IPS DF 4.7 (cell line): ENCODE measurements around the gene UPK2.
"Not testable (repeated sequence)": the region's sequence is repeated elsewhere in the genome, so short reads cannot be mapped to it uniquely, and the experiment has no call there.

Source experiments
- DNase-seq: peaks from one replicate; pipeline ENCODE4 v3.0.0-alpha.2; 2013; ENCODE audit warnings: low spot score; ENCODE audit errors: extremely low read depth

Gene UPK2

GRCh38 chr11:118938491-118939403 lies 17.4 kb upstream of the UPK2 start:
- no peak for DNase-seq

GRCh38 chr11:118939404-118939915 lies 16.6 kb upstream of the UPK2 start:
- DNase-seq, result no peak

DNA sequence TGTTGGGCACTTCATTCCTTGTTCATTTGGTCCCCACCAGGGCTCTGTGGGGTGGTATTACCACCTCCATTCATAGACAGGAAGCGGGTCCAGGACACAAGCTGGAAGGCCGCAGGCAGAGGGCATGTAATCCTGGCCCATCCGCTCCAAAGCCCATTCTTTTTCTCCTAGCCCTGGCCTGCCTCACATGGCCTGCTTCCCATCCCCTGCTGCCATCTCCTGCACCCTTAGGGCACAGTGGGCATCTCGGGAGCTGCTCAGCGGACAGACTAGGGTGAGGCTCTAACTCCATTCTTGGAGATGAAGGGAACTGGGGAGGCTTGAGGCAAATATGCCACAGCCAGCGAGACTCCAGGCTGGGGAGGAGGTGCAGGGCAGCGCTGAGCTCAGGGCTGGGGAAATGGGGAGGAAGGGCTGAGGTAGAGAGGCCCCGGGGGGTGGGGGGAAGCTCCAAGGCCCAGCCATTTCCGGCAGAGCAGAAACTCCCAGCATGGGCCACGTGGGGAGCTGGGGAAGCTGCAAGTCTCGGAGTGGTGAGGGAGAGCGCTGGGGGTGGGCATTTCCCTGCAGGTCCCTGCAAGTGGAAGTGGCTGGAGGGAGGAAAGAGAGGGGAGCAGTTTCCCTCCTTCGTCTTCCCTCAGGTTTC lies 16.0 kb upstream of the UPK2 start:
- DNase-seq, result no peak

- DNase-seq, result no peak
Measured at GRCh38 chr11:118947091-118947490, 9.0 kb upstream of the UPK2 start.

- no peak for DNase-seq
Measured at GRCh38 chr11:118948000-118948399, 8.1 kb upstream of the UPK2 start.

GRCh38 chr11:118953265-118953664 lies 2.8 kb upstream of the UPK2 start:
- no peak for DNase-seq

GRCh38 chr11:118953976-118954375 lies 2.1 kb upstream of the UPK2 start:
- not testable (repeated sequence) for DNase-seq

- DNase-seq, result no peak
Measured at GRCh38 chr11:118956847-118957469, 860 bp downstream of the UPK2 start.

- no peak for DNase-seq
Measured at GRCh38 chr11:118957549-118957948, 1.5 kb downstream of the UPK2 start.

DNA sequence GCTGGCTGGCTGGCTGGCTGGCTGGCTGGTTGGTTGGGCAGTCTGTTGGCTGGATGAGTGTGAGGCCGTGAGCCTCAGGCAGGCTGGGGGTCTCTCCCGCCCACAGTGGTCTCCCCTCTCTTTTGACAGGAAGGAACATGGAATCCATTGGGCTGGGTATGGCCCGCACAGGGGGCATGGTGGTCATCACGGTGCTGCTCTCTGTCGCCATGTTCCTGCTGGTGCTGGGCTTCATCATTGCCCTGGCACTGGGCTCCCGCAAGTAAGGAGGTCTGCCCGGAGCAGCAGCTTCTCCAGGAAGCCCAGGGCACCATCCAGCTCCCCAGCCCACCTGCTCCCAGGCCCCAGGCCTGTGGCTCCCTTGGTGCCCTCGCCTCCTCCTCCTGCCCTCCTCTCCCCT lies 1.9 kb downstream of the UPK2 start:
- no peak for DNase-seq

GRCh38 chr11:118958577-118958976 lies 2.5 kb downstream of the UPK2 start:
- DNase-seq, result no peak

DNA sequence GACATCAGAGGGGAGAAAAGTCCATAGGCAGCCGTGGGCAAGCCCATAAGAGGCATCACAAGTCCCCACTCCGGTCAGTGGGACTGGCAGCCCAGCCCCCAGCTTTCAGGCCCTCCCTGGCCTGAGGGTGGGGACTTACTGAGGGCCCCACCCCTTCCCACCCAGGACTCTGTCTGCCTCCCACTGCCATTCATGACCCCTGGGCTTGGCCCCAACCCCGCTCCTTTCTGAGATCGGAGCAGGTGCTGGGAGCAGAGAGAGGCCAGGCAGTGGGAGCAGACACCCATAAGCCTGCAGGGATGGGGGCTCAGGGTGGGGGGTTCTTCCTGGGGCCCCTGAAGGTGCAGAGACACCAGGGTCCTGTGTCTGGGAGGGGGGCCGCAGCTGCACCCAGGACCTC lies 5.1 kb downstream of the UPK2 start:
- DNase-seq, result no peak

DNA sequence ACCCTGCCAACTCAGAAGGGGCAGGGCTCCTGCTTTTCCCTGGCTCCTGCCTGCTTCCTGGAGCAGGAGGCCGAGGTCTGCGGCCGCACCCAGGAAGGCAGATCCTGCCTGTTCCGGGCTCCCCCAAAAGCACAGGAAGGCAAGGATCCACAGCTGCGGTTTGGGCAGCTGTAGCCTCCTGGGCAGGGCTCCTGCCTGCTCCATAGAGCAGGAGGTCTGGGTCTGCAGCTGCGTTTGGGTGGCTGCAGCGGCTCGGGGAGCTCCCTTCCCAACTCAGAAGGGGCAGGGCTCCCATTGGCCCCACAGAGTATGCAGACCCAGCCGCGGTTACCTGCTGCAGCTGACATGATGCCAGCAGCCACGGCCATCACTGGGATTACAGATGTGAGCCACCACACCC lies 5.5 kb downstream of the UPK2 start:
- DNase-seq, result no peak

- DNase-seq, result not testable (repeated sequence)
Measured at GRCh38 chr11:118969508-118969907, 13.4 kb downstream of the UPK2 start.

DNA sequence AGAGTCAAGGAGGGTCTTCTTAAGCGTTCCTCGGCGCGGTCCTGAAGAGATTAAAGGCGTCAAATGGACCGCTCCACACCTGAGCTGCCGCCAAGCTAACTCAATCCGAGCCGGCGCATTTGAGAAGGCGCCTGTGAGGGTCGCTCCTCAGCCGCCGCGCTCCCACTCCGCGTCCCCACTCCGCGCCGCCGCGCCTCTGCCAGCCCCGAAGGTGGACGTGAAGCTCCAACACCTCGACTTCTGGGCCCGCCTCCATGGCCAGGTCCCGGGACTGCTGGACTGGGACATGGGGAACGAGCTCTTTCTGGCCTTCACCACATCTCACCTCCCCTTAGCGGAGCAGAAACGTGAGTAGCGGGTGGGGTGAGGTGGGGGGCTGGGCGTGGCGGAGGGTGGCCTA lies 15.5 kb downstream of the UPK2 start, which contains the start of gene FOXR1:
FOXR1 (plus strand) TSS at position 116 of the 400 bp plus-strand sequence; CDS start at position 287, 171 bp downstream.
- DNase-seq, result no peak

DNA sequence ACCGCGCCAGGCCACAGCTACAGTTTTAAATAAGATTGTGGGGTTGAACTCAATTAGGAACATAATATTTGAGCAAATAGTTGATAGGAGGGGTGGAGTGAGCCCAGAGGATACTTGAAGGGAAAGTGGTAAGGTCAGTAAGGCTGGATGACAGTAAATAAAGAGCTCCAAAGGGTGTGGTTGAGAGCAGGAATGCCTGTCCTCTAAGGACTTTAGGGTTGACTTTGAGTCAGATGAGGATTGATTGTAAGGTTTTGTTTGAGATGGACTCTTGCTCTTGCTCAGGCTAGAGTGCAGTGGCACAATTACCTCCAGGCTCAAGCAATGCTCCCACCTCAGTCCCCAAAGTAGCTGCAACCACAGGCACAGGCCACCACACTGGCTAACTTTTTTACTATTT lies 17.9 kb downstream of the UPK2 start:
- no peak for DNase-seq

DNA sequence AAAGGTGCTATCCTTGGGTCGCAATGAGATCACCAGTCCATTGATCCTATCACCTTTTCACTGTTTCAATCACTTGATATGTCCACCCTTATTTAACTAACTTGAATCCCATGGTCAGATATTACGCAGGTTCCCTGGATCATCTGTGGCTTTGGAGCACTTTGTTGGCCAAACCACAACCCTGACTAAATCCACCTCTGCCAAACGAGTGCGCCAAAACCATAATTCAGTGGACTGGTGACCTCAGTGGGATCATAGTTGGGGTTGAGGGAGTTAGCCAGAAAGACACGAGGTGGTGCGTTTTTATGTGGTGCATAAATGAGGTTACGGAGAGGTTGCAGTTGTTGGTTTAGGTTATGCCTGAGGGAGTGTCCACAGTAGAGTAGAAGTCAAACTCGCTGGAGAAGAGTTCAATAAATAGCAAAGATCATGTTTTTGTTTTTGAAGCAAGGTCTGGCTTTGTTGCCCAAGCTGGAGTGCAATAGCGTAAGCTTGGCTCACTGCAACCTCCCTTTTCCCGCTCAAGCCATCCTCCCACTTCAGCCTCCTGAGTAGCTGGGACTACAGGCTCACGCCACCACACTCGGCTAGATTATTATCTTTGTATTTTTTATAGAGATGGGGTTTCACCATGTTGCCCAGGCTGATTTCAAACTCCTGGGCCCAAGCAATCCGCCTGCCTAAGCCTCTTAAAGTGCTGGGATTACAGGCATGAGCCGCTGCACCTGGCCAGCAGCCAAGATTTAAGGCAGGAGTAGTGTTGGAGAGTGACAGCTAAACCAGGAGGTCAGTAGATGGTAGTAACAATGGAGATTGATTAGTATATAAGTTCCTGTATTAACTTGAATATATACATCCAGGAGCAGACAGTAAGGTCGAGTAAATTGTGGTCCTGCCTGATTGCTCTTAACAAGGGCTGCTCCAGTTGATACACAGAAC lies 19.9 kb downstream of the UPK2 start:
- no peak for DNase-seq

DNA sequence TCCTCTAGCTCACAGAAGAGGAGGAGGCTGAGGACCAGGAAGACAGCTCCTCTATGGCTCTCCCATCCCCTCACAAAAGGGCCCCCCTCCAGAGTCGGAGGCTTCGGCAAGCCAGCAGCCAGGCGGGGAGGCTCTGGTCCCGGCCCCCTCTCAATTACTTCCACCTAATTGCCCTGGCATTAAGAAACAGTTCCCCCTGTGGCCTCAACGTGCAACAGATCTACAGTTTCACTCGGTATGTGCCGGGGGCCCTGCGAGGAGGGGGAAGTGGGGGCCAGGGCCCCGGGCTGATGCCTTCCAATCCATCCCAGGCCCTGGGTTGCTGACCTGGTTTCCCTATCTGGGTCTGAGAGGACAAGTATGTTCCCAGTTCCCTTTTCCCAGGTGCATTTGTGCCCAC lies 23.3 kb downstream of the UPK2 start:
- no peak for DNase-seq

DNA sequence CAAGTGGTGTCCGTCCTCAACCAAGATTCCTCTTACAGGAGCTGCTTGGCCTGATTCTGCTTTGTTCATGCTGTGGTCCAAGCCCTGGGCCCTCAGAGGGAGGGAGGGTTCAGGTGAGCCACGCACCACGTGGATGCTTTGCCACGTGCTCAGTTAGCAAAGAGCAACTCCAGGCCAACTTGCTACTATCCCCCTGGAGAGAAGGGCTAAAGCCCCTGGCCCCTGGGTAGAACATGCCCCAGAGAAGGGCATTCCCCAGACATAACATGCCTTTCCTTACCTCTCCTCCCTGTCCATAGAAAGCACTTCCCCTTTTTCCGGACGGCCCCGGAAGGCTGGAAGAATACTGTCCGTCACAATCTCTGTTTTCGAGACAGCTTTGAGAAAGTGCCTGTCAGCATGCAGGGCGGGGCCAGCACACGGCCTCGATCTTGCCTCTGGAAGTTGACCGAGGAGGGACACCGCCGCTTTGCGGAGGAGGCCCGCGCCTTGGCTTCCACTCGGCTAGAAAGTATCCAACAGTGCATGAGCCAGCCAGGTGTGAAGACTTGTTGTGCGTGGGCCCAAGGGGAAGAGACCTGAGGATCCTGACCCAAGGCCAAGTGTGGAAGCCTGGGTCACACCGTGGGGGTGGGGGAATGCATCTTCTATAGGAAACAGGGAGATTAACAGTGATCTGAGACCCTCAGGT lies 24.2 kb downstream of the UPK2 start:
- DNase-seq, result no peak

GRCh38 chr11:118984337-118984736 lies 28.2 kb downstream of the UPK2 start:
- DNase-seq, result not testable (repeated sequence)
